DOHH2 (cell line): ENCODE results near the gene ABCB8.

ENCODE experiments used
- CTCF ChIP-seq: fragments of 200-600 bp; sonication (generic); IDR thresholded peaks from one replicate; pipeline ENCODE4 v1.5.1; 2014; ENCODE audit warnings: antibody characterized with exemption, mild to moderate bottlenecking, low read depth, low read length; ENCODE audit not compliant: poor library complexity, severe bottlenecking
- EZH2phosphoT487 ChIP-seq: fragments of 200-600 bp; sonication (generic); IDR thresholded peaks from 2 replicates; pipeline ENCODE4 v1.6.1; 2017; ENCODE audit warnings: borderline replicate concordance, mild to moderate bottlenecking, antibody characterized with exemption, low read length, moderate library complexity, mixed read lengths

- TF ChIP-seq CTCF (no peak), EZH2phosphoT487 (no peak)
Observed at GRCh38 chr7:150986556-150986955, 41.7 kb upstream of the ABCB8 start.
